NCI-H446 (cell line): ENCODE measurements around the gene CD68.

Experiments
- DNase-seq, 2 experiments: peaks; one replicate each; lab custom pipeline; 2025; lab: John Stamatoyannopoulos, UW

The CD68 gene

DNA sequence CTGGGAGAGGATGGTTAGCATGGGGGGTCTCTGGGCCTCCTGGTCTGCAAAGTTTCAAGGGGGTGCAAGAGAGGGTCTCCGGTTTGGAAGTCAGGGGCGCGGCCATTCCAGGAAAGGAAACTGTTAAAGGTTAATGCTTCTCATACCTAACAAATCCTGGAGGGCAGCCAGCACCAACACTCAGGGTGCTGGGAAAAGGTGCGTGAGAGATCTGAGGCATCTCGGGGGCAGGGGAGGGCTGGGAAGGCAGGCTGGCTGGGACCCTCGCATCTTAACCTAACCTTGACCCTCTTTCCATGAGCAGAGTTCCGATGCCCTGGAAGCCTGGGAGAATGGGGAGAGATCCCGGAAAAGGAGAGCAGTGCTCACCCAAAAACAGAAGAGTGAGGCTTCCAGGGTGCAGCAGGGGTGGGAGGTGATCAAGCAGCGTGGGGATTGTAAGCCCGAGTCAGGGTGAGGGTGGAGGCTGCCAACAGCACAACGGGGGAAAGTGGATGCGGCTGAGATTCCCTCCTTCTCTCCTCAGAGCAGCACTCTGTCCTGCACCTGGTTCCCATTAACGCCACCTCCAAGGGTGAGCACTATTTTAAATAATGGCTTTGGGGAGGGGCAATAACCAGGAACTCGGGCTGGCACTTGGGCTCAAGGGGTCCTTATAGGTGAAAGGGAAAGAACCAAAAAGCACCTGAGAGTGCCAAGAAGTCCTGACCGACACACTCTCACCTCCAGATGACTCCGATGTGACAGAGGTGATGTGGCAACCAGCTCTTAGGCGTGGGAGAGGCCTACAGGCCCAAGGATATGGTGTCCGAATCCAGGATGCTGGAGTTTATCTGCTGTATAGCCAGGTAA, 19.9 kb upstream of the CD68 start:
- DNase-seq: no peak

DNA sequence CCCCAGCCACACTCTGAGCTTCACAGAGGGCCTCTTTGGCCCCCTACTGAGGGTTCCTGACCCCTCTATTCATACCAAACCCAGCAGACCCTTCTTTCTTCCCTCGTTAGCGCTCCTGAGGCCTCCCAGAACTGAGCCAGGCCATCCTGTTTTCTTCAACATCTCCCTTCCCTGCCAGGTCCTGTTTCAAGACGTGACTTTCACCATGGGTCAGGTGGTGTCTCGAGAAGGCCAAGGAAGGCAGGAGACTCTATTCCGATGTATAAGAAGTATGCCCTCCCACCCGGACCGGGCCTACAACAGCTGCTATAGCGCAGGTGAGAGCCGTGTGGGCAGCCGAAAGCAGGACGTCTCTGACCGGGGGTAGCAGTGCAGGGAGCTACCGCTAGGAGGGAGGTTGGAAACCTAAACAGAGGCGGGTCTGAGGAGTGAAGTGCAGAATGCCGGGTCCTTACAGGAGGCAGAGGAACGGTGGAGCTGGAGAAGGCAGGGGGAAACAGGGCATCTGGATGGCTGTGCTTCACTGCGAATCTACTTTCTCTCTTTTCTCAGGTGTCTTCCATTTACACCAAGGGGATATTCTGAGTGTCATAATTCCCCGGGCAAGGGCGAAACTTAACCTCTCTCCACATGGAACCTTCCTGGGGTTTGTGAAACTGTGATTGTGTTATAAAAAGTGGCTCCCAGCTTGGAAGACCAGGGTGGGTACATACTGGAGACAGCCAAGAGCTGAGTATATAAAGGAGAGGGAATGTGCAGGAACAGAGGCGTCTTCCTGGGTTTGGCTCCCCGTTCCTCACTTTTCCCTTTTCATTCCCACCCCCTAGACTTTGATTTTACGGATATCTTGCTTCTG, 19.0 kb upstream of the CD68 start:
- no peak for DNase-seq

DNA sequence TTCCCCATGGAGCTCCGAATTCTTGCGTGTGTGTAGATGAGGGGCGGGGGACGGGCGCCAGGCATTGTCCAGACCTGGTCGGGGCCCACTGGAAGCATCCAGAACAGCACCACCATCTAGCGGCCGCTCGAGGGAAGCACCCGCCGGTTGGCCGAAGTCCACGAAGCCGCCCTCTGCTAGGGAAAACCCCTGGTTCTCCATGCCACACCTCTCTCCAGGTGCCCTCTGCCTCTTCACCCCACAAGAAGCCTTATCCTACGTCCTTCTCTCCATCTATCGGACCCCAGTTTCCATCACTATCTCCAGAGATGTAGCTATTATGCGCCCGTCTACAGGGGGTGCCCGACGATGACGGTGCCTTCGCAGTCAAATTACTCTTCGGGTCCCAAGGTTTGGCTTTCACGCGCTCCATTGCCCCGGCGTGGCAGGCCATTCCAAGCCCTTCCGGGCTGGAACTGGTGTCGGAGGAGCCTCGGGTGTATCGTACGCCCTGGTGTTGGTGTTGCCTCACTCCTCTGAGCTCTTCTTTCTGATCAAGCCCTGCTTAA, 18.3 kb upstream of the CD68 start:
- DNase-seq: peak; percentile 50 to 85

DNA sequence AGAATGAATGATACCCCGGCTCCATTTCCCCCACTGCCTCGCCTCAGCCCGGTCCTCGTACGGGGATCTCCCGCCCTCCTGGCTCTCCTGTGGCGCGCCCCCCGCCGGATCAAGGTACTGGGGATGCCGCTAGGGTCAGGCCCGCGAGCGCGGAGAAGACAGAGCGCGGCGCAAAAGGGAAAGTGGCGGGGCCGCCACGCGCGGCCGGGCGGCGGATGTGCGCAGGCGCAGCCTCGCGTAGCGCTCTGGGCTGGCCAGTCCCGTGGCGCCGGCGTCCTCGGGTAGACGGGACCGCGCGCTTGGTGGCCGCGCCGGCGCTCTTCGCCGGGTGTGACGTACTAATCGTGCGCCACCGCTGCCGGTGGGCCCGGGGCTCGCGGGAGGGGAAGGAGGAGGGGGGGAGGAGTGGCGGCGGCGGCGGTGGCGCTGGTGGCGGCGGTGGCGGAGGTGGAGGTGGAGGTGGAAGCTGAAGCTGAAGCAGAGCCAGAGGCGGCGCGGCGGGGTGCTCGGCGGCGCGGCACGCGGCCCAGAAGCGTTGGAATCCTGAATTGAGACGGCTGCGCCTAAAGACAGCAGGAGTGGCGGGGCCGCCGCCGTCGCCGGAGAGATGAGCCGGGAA, 17.7 kb upstream of the CD68 start, which contains the start of gene SENP3:
TSS of gene SENP3 (plus strand) at position 331 of the 619 bp plus-strand sequence. CDS start 1,158 bp downstream, outside the sequence.
- peak; percentile 54 to 93 for DNase-seq

DNA sequence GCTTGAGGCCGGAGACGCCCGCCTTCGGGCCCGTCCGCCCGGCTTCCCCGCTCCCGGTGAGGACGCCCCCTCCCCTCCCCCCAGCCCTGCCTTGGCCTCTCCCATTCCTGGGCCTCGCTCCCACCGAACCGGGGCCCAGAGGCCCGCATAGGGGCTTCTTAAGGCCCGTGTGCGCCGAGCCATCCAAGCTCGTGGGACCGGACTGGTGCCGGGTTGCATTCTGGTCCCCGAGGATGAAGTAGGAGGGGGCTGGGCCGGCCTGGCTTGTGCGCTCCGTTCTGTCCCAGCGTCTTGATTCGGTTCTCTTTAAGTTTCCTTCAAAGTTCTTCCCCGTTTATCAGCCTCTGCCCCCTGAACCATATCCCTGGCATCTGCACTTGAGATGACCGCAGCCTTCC, 17.2 kb upstream of the CD68 start:
- DNase-seq: no peak

DNA sequence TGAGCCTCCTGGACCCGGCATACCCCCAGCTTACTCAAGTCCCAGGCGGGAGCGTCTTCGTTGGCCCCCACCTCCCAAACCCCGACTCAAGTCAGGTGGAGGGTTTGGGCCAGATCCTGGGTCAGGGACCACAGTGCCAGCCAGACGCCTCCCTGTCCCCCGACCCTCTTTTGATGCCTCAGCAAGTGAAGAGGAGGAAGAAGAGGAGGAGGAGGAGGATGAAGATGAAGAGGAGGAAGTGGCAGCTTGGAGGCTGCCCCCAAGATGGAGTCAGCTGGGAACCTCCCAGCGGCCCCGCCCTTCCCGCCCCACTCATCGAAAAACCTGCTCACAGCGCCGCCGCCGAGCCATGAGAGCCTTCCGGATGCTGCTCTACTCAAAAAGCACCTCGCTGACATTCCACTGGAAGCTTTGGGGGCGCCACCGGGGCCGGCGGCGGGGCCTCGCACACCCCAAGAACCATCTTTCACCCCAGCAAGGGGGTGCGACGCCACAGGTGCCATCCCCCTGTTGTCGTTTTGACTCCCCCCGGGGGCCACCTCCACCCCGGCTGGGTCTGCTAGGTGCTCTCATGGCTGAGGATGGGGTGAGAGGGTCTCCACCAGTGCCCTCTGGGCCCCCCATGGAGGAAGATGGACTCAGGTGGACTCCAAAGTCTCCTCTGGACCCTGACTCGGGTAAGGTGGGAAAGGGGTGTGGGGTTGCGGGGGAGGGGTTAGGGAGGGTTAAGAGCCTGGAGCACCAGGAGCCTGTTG, 16.1 kb upstream of the CD68 start:
- DNase-seq: no peak

DNA sequence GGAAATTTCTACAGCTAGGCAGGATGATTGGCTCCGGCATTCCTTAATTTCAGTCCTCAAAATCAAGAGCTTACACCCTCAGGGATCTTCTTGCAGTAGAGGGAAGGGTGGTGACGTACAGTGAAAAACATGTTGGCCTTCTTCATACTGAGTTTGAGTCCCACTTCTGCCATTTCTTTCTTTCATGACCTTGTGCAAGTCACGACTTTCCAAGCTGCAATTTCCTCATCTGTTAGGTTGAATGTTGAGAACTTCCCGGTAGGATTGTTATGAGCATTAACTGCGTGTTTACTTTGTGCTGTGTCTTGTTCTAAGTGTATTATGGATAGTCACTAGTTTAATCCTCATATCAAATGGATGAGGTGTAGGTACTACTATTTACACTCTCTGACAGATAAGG, 9.9 kb upstream of the CD68 start:
- DNase-seq: no peak

DNA sequence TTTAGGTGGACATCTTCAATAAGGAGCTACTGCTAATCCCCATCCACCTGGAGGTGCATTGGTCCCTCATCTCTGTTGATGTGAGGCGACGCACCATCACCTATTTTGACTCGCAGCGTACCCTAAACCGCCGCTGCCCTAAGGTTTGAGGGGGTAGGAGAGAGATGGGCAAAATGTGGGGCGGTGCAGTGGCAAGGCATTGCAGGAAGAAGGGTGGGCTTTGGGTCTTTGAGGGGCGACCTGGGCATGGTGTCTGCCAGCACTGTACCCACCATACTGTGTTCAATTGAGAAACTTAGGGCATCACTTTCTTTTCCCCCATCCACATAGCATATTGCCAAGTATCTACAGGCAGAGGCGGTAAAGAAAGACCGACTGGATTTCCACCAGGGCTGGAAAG, 9.1 kb upstream of the CD68 start:
- DNase-seq: no peak

DNA sequence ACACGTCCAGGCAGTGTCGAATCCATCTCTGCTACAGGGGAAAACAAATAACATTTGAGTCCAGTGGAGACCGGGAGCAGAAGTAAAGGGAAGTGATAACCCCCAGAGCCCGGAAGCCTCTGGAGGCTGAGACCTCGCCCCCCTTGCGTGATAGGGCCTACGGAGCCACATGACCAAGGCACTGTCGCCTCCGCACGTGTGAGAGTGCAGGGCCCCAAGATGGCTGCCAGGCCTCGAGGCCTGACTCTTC, 7.2 kb upstream of the CD68 start:
- no peak for DNase-seq

DNA sequence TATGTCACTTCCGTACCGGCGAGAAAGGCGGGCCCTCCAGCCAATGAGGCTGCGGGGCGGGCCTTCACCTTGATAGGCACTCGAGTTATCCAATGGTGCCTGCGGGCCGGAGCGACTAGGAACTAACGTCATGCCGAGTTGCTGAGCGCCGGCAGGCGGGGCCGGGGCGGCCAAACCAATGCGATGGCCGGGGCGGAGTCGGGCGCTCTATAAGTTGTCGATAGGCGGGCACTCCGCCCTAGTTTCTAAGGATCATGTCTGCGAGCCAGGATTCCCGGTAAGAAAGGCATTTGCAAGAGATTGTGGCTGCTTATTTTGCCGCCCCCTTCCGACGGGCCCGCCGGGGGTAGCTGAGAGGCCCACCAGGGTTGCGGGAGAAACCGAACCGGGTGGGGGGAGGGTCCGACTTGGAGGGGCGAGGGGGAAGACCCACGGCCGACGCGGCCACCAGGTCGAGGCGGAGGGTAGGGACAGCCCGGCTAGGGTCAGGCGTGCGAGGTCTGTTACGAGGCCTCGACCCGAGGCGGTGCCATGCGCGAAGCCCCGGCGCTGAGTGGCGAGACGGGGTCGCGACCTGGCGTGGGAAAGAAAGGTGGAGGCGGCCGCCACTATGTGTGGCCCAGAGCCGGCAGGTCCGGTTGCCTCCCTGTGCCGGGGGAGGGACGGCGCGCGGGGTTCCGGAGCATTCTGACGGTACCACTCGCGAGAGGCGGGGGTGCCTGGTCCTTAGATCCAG, 6.7 kb upstream of the CD68 start:
- peak; percentile 95 to 99 for DNase-seq

DNA sequence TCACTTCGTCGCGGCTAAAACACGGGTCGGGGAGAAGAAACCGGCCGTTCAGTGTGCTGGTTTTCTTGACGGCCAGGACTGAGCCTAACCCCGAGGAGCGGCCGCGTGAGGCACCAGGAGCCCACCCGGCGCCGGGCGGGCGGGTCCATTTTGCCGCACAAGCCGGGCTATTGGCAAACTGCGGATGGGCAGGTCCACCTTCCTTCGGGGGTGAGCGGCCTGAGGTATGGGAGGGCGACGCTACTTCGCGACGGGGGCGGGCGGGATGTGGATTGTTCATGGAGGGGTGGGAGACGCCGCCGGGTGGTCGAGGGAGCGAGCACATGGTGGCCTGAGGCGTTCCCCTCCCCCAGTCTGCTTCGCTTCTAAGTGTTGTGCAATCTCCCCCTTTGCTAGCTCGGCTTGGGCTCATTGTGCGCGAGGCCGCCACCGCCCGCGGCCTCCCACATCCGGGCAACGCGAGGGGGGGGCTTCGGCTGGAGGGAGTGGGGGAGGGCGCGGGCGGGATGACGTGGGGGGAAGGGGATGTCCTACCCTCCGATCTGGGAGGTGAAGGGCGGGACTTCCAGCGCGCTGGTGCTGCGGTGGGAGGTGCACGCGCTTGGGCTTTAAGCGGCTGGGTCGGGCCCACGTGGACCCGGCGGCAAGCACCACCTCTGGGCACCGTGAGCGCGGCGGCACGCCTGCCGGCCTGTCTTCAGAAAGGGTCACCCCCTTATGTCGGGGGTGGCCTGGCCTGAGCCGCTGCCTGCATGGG, 5.9 kb upstream of the CD68 start:
- peak; percentile 52 to 87 for DNase-seq

DNA sequence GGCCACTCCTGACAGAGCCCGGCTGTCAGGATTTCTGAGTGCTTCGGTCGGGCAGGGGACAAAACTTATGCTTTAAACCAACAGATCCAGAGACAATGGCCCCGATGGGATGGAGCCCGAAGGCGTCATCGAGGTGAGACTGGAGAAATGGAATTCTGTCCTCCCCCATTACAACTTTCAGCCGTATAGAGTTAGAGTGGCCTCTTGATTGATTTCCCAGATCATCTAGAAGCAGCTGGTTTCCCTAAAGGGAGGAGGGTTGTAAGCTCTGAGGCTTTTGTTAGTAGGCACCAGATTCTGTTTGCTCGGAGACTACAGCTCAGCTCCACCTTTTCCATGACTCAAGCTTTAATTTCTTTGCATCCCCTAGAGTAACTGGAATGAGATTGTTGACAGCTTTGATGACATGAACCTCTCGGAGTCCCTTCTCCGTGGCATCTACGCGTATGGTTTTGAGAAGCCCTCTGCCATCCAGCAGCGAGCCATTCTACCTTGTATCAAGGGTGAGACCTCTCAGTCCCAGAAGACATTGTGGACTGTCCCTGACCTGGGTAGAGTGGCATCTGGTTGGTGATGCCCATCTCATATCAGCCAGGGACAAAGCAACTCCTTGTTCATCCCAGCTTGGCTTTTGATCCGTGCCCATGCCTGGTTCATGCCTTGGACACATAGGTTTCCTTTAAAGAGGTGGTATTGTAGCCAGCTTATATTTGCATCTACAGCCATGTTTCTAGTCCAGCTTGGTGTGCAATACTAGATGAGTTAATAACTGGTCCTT, 5.1 kb upstream of the CD68 start:
- DNase-seq: no peak

DNA sequence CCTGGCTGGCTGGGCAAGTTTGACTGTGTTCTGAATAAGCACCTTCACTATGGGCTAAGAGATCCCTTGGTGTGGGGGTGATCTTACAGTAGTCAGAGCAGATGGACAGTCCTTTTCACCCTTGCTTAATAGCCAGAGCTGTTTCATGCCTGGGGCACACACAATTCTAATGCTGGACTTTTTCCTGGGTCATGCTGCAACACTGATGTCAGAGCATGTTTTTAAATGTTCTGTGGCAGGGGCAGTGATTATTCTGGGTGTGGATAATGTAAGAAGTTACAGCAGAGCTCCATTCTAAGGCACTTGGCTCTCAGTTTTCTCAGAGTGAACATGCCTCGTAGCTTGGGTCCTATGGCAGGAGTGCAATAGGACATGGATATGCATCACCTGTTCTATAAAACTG, 4.0 kb upstream of the CD68 start:
- no peak for DNase-seq

DNA sequence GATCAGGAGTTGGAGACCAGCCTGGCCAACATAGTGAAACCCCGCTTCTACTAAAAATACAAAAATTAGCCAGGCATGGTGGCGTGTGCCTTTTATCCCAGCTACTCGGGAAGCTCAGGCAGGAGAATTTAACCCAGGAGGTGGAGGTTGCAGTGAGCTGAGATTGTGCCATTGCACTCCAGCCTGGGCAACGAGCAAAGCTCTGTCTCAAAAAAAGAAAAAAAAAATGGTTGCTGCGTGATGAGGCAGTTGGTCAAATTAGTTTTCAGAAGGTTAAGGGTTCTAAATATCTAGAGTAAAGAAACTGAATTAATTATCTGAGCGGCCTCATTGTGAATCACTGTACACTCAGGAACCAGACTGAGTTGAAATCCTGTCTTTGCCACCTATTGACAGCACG, 3.5 kb upstream of the CD68 start:
- DNase-seq: no peak

DNA sequence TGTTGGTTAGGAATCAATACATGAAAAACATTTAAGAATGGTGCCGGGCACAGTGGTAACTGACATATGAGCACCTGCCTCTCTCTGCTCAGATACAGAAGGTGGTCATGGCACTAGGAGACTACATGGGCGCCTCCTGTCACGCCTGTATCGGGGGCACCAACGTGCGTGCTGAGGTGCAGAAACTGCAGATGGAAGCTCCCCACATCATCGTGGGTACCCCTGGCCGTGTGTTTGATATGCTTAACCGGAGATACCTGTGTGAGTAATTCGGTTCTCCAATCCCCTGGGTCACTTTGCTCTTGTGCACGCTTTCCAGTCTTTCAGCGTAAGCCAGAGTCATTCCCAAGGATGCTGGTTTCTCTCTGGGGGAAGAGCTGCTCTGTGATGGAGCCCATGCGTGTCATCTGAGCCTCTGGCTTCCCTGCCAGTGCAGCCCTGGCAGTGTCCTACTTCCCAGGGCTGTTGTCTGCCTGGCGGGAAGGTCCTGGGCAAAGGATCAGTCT, 3.0 kb upstream of the CD68 start:
- no peak for DNase-seq

DNA sequence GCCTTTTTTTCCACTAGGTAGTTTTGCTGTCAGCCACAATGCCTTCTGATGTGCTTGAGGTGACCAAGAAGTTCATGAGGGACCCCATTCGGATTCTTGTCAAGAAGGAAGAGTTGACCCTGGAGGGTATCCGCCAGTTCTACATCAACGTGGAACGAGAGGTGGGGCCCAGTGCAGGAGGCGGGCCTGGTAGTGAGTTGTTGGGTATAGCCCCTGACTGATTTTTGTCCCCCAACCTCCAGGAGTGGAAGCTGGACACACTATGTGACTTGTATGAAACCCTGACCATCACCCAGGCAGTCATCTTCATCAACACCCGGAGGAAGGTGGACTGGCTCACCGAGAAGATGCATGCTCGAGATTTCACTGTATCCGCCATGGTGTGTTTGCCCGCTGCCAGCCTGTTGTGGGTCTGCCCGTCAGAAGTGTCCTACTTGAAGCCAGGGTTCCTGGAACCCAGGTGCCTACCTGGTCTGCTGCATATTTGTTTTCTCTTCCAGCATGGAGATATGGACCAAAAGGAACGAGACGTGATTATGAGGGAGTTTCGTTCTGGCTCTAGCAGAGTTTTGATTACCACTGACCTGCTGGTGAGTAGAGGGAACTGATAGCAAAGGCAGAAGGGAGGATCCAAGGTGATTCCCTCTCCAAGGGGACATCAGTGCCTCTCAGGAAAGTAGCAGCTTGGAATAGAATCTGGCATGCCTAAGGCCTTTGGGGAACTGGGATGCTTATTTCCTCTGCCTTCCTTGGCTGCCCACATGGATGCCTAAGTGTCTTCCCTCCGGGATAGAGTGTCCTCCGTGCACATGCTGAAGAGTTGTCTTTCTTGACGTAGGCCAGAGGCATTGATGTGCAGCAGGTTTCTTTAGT, 1.9 kb upstream of the CD68 start:
- no peak for DNase-seq

DNA sequence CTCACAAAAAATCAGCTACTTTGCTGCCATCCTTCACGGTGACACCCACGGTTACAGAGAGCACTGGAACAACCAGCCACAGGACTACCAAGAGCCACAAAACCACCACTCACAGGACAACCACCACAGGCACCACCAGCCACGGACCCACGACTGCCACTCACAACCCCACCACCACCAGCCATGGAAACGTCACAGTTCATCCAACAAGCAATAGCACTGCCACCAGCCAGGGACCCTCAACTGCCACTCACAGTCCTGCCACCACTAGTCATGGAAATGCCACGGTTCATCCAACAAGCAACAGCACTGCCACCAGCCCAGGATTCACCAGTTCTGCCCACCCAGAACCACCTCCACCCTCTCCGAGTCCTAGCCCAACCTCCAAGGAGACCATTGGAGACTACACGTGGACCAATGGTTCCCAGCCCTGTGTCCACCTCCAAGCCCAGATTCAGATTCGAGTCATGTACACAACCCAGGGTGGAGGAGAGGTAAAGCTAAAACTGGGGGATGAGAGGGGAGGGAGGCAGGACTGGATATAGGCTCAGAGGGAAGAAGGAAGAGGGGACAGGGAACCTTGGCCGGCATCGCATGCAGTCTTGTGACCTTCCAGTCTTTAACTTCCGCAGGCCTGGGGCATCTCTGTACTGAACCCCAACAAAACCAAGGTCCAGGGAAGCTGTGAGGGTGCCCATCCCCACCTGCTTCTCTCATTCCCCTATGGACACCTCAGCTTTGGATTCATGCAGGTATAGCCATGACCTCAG, 581 bp downstream of the CD68 start:
- DNase-seq: no peak
